Heart right ventricle (tissue), 16 donors: Measurements from ENCODE around the gene PCSK5. TPM values are rescaled to one million over a fixed set of nuclear protein-coding genes. Genes with fewer than 3 reads are reported as not detected.

Experiments
- ATAC-seq, 8 donors: fragments of 200-7000 bp; cut with Tn5 transposase; one replicate each; pipeline ENCODE4 v1.9.1; 2020; ENCODE audit warnings: mild to moderate bottlenecking in 8 of 8, moderate library complexity in 8 of 8, moderate number of reproducible peaks in 1 of 8
- DNase-seq, 2 donors: peaks; one replicate each; pipeline ENCODE4 v3.0.0-alpha.2; 2020
- H3K27ac ChIP-seq, 10 donors: fragments of 200-600 bp; sonication (generic) in 2 of 10; one replicate each; pipeline versions ENCODE4 v1.5.0 to v1.8.0; 2020 to 2022; ENCODE audit warnings: mild to moderate bottlenecking in 3 of 10
- H3K27me3 ChIP-seq, 7 donors: fragments of 200-600 bp; one replicate each; pipeline ENCODE4 v1.8.0; 2021 to 2022; ENCODE audit warnings: mild to moderate bottlenecking in 2 of 7
- H3K36me3 ChIP-seq, 9 donors: fragments of 200-600 bp; sonication (generic) in 1 of 9; one replicate each; pipeline versions ENCODE4 v1.5.0 to v1.8.0; 2020 to 2022; ENCODE audit warnings: mild to moderate bottlenecking in 2 of 9
- H3K4me1 ChIP-seq, 9 donors: fragments of 200-600 bp; sonication (generic) in 1 of 9; one replicate each; pipeline versions ENCODE4 v1.5.0 to v1.8.0; 2020 to 2022; ENCODE audit warnings: mild to moderate bottlenecking in 4 of 9
- H3K4me3 ChIP-seq, 10 donors: fragments of 200-600 bp; sonication (generic) in 2 of 10; one replicate each; pipeline versions ENCODE4 v1.5.0 to v1.8.0; 2020 to 2022; ENCODE audit warnings: mild to moderate bottlenecking in 7 of 10, moderate library complexity in 2 of 10
- H3K9me3 ChIP-seq, 11 donors: fragments of 200-600 bp in 10 of 11; sonication (generic) in 2 of 11; one replicate each; pipeline versions ENCODE4 v1.5.0 to v1.8.0; 2013 to 2022; ENCODE audit warnings: mild to moderate bottlenecking in 2 of 11, control low read depth in 1 of 11, moderate library complexity in 1 of 11
- CTCF ChIP-seq, 9 donors: fragments of 200-600 bp; sonication (generic) in 2 of 9; IDR thresholded peaks; one replicate each; pipeline versions ENCODE4 v1.5.0 to v1.8.0; 2021 to 2022; ENCODE audit warnings: antibody characterized with exemption in 9 of 9, mild to moderate bottlenecking in 5 of 9, moderate library complexity in 1 of 9
- WGBS, 2 donors: extraction: QIAGEN DNeasy Blood & Tissue Kit; methylation state at CpG; one replicate each; pipeline ENCODE4 v1.1.7; 2013; ENCODE audit warnings: inconsistent platforms in 1 of 2; 5-methylcytosine and 5-hydroxymethylcytosine counted together
- intact Hi-C, 10 donors: fragments of 100-400 bp; cut with DNase I; formaldehyde crosslinking; loops; one replicate each; pipeline versions ENCODE4 v1.11.1 to v1.14.2; 2022
- polyA plus RNA-seq, 2 donors: library from polyadenylated mRNA; stranded (reverse); fragments of 200-250 nt; gene quantifications; one replicate each; pipeline ENCODE4 v1.2.3, GENCODE V29; 2013
- total RNA-seq, 10 donors: library from RNA; stranded (reverse); fragmentation: NEBNext Ultra II Directional in 3 of 10; extraction: Animal tissue kit (Norgen Biotek cat#: 25700) in 3 of 10; gene quantifications; one replicate each; pipeline versions ENCODE4 v1.2.1 to v1.2.4, GENCODE V29; 2021 to 2023
- donor health status: Arrhythmogenic right ventricular cardiomyopathy.
- donor health status: ischemic (EF 13 %, LVEDD 7.1; RV severe dilation, severe dysfunction).
- donor health status: healthy with polysubstance abuse.
- donor health status: DM: no; HTN: yes; CAD: no.
- donor health status: DM: no; HTN: no; CAD: no.
- donor health status: ischemic (EF 25% LVEDD 6.9; RV normal size, moderate dysfunction).
- donor health status: ischemic (EF 25% LVEDD 5.7; RV mildly dilated, moderate dysfunction).
- donor health status: healthy.
- donor health status: DM: yes; HTN: yes; CAD: no.
- donor health status: Ischemic cardiomyopathy.
- donor health status: ischemic (EF 35%, LVEDD 5.7; RV mildly dilated, moderate dysfunction).
- donor health status: nonischemic (EF 11% LVEDD 7.7; RV severe dilation, severe dysfunction).
- donor health status: DM: yes; HTN: yes; CAD: no.
- donor health status: PGD.
- donor health status: ischemic (EF 29% LVEDD 5.4; RV normal size, mild dysfunction).
- donor health status: nonischemic (EF 23%, LVEDD 6.1; RV moderate dilation, normal function).

PCSK5 gene
- total and polyA plus RNA-seq, 12 donors = 1.8 to 8.3 (median 5.7) TPM

- Histone ChIP-seq H3K36me3 (no peaks in the 10 kb centered on the region), H3K27me3 (no peaks in the 10 kb centered on the region), H3K4me1 (peaks cover 0 to 5% (median 0%) of the 10 kb centered on the region in 9 donors), H3K9me3 (no peaks in the 10 kb centered on the region), H3K27ac (no peak overlapping the region), H3K4me3 (no peak overlapping the region)
- DNase-seq = no peak
- intact Hi-C loops = loop anchor here in 7 of 10 donors (5.0 to 10.0 kb wide), 6 partner anchors 226 to 583 kb away; no protein-coding TSS in a partner anchor
- no peak for TF ChIP-seq CTCF (IDR thresholded peaks at IDR 0.05)
- 83 to 86% methylated on average over 9 of the region's 9 CpGs for WGBS, 2 donors
- peak in 2 of 8 donors; percentile 35 to 50 for ATAC-seq
Measured at GRCh38 chr9:75850459-75851200, 39.8 kb upstream of the PCSK5 start.

- no peak overlapping the region for H3K4me3 ChIP-seq
- H3K27ac ChIP-seq = no peak overlapping the region
- intact Hi-C loops = loop anchor here in 7 of 10 donors (5.0 to 10.0 kb wide), 6 partner anchors 227 to 585 kb away; no protein-coding TSS in a partner anchor
- no peak for ATAC-seq
- no peaks in the 10 kb centered on the region for H3K9me3 ChIP-seq
- H3K27me3 ChIP-seq = no peaks in the 10 kb centered on the region
- TF ChIP-seq CTCF (IDR thresholded peaks at IDR 0.05) = no peak
- 65 to 71% methylated on average over 6 of the region's 6 CpGs for WGBS, 2 donors
- H3K4me1 ChIP-seq = peaks cover 0 to 5% (median 0%) of the 10 kb centered on the region in 9 donors
- DNase-seq = no peak
- H3K36me3 ChIP-seq = no peaks in the 10 kb centered on the region
Measured at GRCh38 chr9:75851917-75852316, 38.6 kb upstream of the PCSK5 start.

GRCh38 chr9:75852746-75853145 is 37.7 kb upstream of the PCSK5 start:
- 87 to 89% methylated on average over 4 of the region's 4 CpGs for WGBS, 2 donors
- H3K4me3 ChIP-seq = no peak overlapping the region
- no peak overlapping the region for H3K27ac ChIP-seq
- intact Hi-C loops = loop anchor here in 7 of 10 donors (5.0 to 10.0 kb wide), 6 partner anchors 228 to 585 kb away; no protein-coding TSS in a partner anchor
- no peak for ATAC-seq
- peaks cover 0 to 2% (median 0%) of the 10 kb centered on the region in 9 donors for H3K4me1 ChIP-seq
- DNase-seq = no peak
- no peak for TF ChIP-seq CTCF (IDR thresholded peaks at IDR 0.05)
- H3K9me3 ChIP-seq = no peaks in the 10 kb centered on the region
- H3K36me3 ChIP-seq = no peaks in the 10 kb centered on the region
- H3K27me3 ChIP-seq = no peaks in the 10 kb centered on the region

GRCh38 chr9:75855509-75855908 is 35.0 kb upstream of the PCSK5 start:
- WGBS, 2 donors = 42 to 51% methylated on average over 5 of the region's 5 CpGs
- ATAC-seq (peak in 4 of 8 donors; percentile 34 to 65 (median 50)), DNase-seq (peak in 1 of 2 donors; percentile 17)
- Histone ChIP-seq H3K27ac (no peak overlapping the region), H3K4me3 (no peak overlapping the region), H3K27me3 (no peaks in the 10 kb centered on the region), H3K4me1 (peaks cover 0 to 7% (median 0%) of the 10 kb centered on the region in 9 donors), H3K36me3 (no peaks in the 10 kb centered on the region), H3K9me3 (no peaks in the 10 kb centered on the region)
- intact Hi-C loops = loop anchor here in 8 of 10 donors (2.0 to 10.0 kb wide), 7 partner anchors 231 to 591 kb away; no protein-coding TSS in a partner anchor
- TF ChIP-seq CTCF (IDR thresholded peaks at IDR 0.05) = peak; percentile 31 to 75 (median 60)
